Left lobe of liver (tissue), 2 donors: ENCODE results near the gene OVCA2. TPM values are rescaled to one million over a fixed set of nuclear protein-coding genes. Genes with fewer than 3 reads are reported as not detected.

ENCODE experiments used
- ATAC-seq: fragments of 200-7000 bp; cut with Tn5 transposase; one replicate; pipeline ENCODE4 v1.9.1; 2020; ENCODE audit warnings: mild to moderate bottlenecking, moderate library complexity
- DNase-seq: peaks from one replicate; pipeline ENCODE4 v3.0.0-alpha.2; 2020; ENCODE audit warnings: low spot score
- total RNA-seq: library from RNA; stranded (reverse); gene quantifications from one replicate; pipeline ENCODE4 v1.2.1, GENCODE V29; 2021
- donor health status: DM: no; HTN: no; CAD: no; lungs with moderate emphysema.
- donor health status: DM: no; HTN: yes; CAD: no.

Gene OVCA2
- total RNA-seq, 1 donor from 2014 or later: 15.3 TPM

GRCh38 chr17:2030779-2031163, 11.1 kb upstream of the OVCA2 start:
- ATAC-seq (no peak), DNase-seq (no peak)

GRCh38 chr17:2033153-2033552, 8.7 kb upstream of the OVCA2 start:
- no peak for ATAC-seq
- DNase-seq: no peak

GRCh38 chr17:2034157-2034556, 7.7 kb upstream of the OVCA2 start:
- no peak for ATAC-seq
- no peak for DNase-seq

- DNase-seq: peak; percentile 49
Observed at GRCh38 chr17:2034806-2035540, 6.8 kb upstream of the OVCA2 start.

GRCh38 chr17:2035541-2036488, 6.0 kb upstream of the OVCA2 start:
- DNase-seq: no peak
- no peak for ATAC-seq

More at GRCh38 chr17:2034806-2035540, 6.8 kb upstream of the OVCA2 start:
- no peak for ATAC-seq

GRCh38 chr17:2037155-2037554, 4.7 kb upstream of the OVCA2 start:
- DNase-seq (no peak), ATAC-seq (no peak)

- ATAC-seq (no peak), DNase-seq (no peak)
Observed at GRCh38 chr17:2040219-2040827, 1.5 kb upstream of the OVCA2 start.

GRCh38 chr17:2040942-2041560, 771 bp upstream of the OVCA2 start:
- DNase-seq (peak; percentile 47), ATAC-seq (no peak)

GRCh38 chr17:2042390-2042847, 597 bp downstream of the OVCA2 start:
- DNase-seq (peak; percentile 45), ATAC-seq (no peak)

- DNase-seq (no peak), ATAC-seq (no peak)
Observed at GRCh38 chr17:2042933-2043332, 1.1 kb downstream of the OVCA2 start.

- no peak for DNase-seq
Observed at GRCh38 chr17:2043785-2044184, 2.0 kb downstream of the OVCA2 start.

GRCh38 chr17:2044263-2044894, 2.6 kb downstream of the OVCA2 start:
- DNase-seq (no peak), ATAC-seq (no peak)

More at GRCh38 chr17:2043785-2044184, 2.0 kb downstream of the OVCA2 start:
- ATAC-seq: no peak

- ATAC-seq: no peak
- no peak for DNase-seq
Observed at GRCh38 chr17:2047590-2047989, 5.8 kb downstream of the OVCA2 start.

GRCh38 chr17:2048805-2049204, 7.0 kb downstream of the OVCA2 start:
- ATAC-seq: no peak
- no peak for DNase-seq

GRCh38 chr17:2049333-2050299, 7.8 kb downstream of the OVCA2 start:
- DNase-seq: peak; percentile 89
- ATAC-seq: peak; percentile 73

- ATAC-seq: peak; percentile 56
- peak; percentile 74 for DNase-seq
Observed at GRCh38 chr17:2050300-2051060, 8.7 kb downstream of the OVCA2 start.

- ATAC-seq (peak; percentile 7), DNase-seq (peak; percentile 48)
Observed at GRCh38 chr17:2051061-2051932, 9.5 kb downstream of the OVCA2 start.
